Esophagus squamous epithelium (tissue), 5 donors: Measurements from ENCODE around the gene MBTD1. TPM values are rescaled to one million over a fixed set of nuclear protein-coding genes. Genes with fewer than 3 reads are reported as not detected.

Experiments
- DNase-seq: peaks from one replicate; lab custom pipeline; 2025; lab: John Stamatoyannopoulos, UW
- H3K27ac ChIP-seq, 4 donors: fragments of 200-600 bp; sonication (generic); one replicate each; pipeline ENCODE4 v1.5.1; 2016 to 2019; ENCODE audit warnings: mild to moderate bottlenecking in 1 of 4
- H3K27me3 ChIP-seq, 4 donors: fragments of 200-600 bp; sonication (generic); 1 replicate in 3 of 4; 2 replicates in 1 of 4; pipeline versions ENCODE4 v1.5.1 to v1.6.0; 2017 to 2021; ENCODE audit warnings: antibody characterized with exemption in 1 of 4
- H3K36me3 ChIP-seq, 3 donors: fragments of 200-600 bp; sonication (generic); one replicate each; pipeline ENCODE4 v1.5.1; 2016 to 2019
- H3K4me1 ChIP-seq, 3 donors: fragments of 200-600 bp; sonication (generic); one replicate each; pipeline ENCODE4 v1.5.1; 2017 to 2019
- H3K4me3 ChIP-seq, 4 donors: fragments of 200-600 bp; sonication (generic); 1 replicate in 3 of 4; 2 replicates in 1 of 4; pipeline ENCODE4 v1.5.1; 2016 to 2019; ENCODE audit warnings: mild to moderate bottlenecking in 2 of 4, moderate library complexity in 1 of 4
- H3K9me3 ChIP-seq, 3 donors: fragments of 200-600 bp; sonication (generic); one replicate each; pipeline ENCODE4 v1.5.1; 2016 to 2019
- POLR2A ChIP-seq, 4 donors: fragments of 450-650 bp; IDR thresholded peaks; one replicate each; pipeline ENCODE4 v1.6.1; 2017; ENCODE audit warnings: antibody characterized with exemption in 4 of 4, mild to moderate bottlenecking in 4 of 4, moderate library complexity in 3 of 4
- WGBS, 2 donors: methylation state at CpG; one replicate each; pipeline ENCODE4 v1.1.5; 2018; 5-methylcytosine and 5-hydroxymethylcytosine counted together
- intact Hi-C: fragments of 100-400 bp; cut with DNase I; formaldehyde crosslinking; loops from one replicate; pipeline ENCODE4 v1.15.0; 2022
- total RNA-seq, 4 donors: library from RNA; depleted of rRNA; stranded (reverse); fragments of >200 nt; gene quantifications; one replicate each; pipeline ENCODE4 v1.1.0, GENCODE V29; 2016
- TF ChIP-seq, protein P1 (sequence below), 6 experiments: fragments of 450-650 bp in 4 of 6; fragments of 200-600 bp in 2 of 6; sonication (generic) in 2 of 6; IDR thresholded peaks; one replicate each; pipeline ENCODE4 v1.5.1; 2016 to 2019; ENCODE audit warnings: antibody characterized with exemption in 6 of 6, mild to moderate bottlenecking in 4 of 6, moderate library complexity in 4 of 6
- donor health status: DM: yes; HTN: yes; CAD: no.

MBTD1 gene
- total RNA-seq, 4 donors from 2014 or later, result 6.1 to 21.4 (median 9.4) TPM

DNA sequence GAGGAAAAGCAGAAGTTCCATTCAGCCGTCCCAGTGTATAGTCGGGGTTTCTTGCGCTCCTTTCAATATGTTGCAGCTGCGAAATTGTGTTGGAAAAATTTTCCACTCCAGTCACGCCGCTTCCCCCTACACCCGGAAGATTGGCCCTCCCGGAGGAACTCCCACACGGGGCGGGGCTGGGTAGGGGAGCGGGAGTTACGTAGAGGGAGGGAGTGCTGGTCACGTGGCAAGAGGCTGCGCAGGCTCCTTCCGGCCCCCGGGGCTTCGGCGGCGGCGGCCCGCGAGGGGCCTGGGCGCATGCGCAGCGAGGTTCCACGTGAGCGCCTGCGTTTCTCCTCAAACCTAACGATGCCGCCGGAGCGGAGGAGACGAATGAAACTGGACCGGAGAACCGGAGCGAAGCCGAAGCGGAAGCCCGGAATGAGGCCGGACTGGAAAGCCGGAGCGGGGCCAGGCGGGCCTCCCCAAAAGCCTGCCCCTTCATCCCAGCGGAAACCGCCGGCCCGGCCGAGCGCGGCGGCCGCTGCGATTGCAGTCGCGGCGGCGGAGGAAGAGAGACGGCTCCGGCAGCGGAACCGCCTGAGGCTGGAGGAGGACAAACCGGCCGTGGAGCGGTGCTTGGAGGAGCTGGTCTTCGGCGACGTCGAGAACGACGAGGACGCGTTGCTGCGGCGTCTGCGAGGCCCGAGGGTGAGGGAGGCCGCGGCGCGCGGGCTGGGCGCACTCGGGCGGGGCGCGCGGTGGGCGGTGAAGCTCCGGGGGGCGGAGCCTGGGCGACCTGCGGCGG is 581 bp upstream of the MBTD1 start, which contains the start of gene UTP18:
Gene UTP18 (plus strand): TSS at position 310 of the 787 bp plus-strand sequence. CDS start 39 bp downstream, at position 349.
- peaks cover 12 to 66% (median 44%) of the 10 kb centered on the region in 3 donors for H3K4me1 ChIP-seq
- peak; percentile 89 for DNase-seq
- peak in 2 of 4 donors; percentile 62 to 66 for TF ChIP-seq POLR2A (IDR thresholded peaks at IDR 0.05)
- TF ChIP-seq, protein P1, sequence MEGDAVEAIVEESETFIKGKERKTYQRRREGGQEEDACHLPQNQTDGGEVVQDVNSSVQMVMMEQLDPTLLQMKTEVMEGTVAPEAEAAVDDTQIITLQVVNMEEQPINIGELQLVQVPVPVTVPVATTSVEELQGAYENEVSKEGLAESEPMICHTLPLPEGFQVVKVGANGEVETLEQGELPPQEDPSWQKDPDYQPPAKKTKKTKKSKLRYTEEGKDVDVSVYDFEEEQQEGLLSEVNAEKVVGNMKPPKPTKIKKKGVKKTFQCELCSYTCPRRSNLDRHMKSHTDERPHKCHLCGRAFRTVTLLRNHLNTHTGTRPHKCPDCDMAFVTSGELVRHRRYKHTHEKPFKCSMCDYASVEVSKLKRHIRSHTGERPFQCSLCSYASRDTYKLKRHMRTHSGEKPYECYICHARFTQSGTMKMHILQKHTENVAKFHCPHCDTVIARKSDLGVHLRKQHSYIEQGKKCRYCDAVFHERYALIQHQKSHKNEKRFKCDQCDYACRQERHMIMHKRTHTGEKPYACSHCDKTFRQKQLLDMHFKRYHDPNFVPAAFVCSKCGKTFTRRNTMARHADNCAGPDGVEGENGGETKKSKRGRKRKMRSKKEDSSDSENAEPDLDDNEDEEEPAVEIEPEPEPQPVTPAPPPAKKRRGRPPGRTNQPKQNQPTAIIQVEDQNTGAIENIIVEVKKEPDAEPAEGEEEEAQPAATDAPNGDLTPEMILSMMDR (IDR thresholded peaks at IDR 0.05), result no peak
- 0% methylated on average over 4 of the region's 93 CpGs for WGBS, 2 donors
- intact Hi-C loops, result no loop called here
- no peaks in the 10 kb centered on the region for H3K27me3 ChIP-seq
- peak within 1 kb of the TSS; percentile 92 to 98 (median 96) for H3K27ac ChIP-seq
- H3K4me3 ChIP-seq, result peak within 1 kb of the TSS; percentile 79 to 96 (median 82)
- H3K36me3 ChIP-seq, result peaks cover 0 to 42% (median 0%) of the 10 kb centered on the region in 3 donors
- no peaks in the 10 kb centered on the region for H3K9me3 ChIP-seq

DNA sequence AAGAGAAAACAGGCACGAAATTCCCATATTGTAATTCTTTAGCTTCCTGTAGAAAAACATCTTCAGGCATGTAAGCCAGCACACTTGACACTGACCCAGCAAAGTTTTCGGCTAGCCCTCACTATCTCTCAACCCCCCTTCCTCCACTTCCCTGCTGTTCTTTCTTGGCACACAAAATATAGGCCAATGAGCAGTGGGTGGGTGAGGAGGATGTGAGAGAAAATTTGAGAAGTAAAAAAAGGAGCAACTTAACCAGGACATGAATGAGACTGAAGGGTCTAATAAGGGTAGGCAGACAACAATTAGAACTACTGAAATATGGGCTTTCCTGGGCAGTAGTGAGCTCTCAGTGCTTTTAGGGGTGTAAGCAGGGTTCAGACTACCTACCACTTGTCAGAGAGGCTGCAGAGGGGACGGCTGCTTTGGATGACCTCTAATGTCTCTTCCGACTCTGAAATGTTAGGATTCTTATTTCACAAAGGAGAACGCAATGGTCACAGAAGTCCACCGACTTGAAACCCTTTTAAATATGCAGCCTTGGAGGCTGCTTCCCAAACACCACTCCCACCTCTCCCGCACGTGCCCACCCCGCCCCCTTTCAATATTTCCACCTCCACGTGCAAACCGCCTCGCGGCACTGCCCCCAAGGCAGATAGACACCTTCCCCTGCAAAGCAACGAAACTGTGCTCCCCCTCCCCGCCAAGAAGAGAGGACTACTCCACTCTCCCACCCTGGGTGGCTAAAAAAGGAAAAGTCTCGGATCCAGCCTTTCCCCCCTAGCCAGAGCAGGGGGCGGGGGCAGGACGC is 889 bp downstream of the MBTD1 start:
- no peak for TF ChIP-seq POLR2A (IDR thresholded peaks at IDR 0.05)
- TF ChIP-seq, protein P1 (IDR thresholded peaks at IDR 0.05), result no peak
- 4% methylated on average over 6 to 8 of the region's 18 CpGs for WGBS, 2 donors
- H3K27ac ChIP-seq, result peak overlapping the region; percentile 92 to 98 (median 96)
- H3K27me3 ChIP-seq, result no peaks in the 10 kb centered on the region
- H3K4me3 ChIP-seq, result peak overlapping the region; percentile 79 to 96 (median 82)
- H3K4me1 ChIP-seq, result peaks cover 12 to 79% (median 44%) of the 10 kb centered on the region in 3 donors
- DNase-seq, result no peak
- H3K9me3 ChIP-seq, result no peaks in the 10 kb centered on the region
- intact Hi-C loops, result no loop called here
- peaks cover 0 to 36% (median 0%) of the 10 kb centered on the region in 3 donors for H3K36me3 ChIP-seq

DNA sequence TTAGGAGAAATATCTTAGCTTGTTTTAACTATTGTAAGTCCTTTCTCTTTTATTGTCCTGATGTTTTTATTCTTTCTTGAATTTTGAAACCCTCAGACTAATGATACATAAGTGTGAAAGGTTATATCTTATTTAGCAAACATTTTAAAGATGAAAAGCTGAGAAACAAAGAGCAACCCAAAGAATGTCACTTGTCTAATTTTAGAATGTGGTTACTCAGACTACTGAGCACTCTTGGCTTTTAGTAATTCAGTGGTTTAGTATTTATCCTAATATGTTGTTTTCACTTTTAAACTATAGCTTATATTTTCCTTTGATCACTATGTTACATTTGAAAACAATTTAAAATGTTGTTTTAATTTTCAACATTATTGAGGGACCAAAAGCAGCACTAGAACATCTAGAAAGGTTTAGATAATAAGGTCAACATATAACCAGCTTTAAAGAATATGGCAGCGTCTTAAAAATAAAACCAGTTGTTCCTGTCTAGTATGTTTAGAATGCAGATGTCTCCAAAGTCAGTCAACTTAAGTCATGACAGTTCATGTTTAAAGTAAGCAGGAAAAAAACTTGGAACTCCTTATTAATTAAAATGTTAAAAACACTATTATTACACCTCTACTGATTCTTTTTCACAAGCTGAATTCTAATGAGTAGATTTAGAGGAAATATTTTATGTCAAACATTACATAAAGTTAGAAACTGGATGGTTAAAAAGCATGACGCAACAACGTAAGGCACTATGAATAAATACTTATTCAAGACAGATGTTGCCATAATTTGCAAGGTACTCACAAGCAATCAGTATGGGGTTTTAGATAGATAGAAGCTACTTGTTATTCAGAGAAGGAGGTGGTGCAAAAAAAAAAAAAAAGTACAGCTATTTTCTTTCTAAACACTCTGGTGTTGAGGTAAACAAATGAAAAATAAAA is 2.4 kb downstream of the MBTD1 start:
- Histone ChIP-seq H3K9me3 (no peaks in the 10 kb centered on the region), H3K4me3 (peak overlapping the region in 2 of 4 donors; percentile 79 to 80), H3K36me3 (peaks cover 0 to 30% (median 0%) of the 10 kb centered on the region in 3 donors), H3K27me3 (no peaks in the 10 kb centered on the region), H3K27ac (peak overlapping the region in 3 of 4 donors; percentile 31 to 97 (median 96)), H3K4me1 (peaks cover 12 to 68% (median 36%) of the 10 kb centered on the region in 3 donors)
- TF ChIP-seq, protein P1 (IDR thresholded peaks at IDR 0.05), result no peak
- no peak for TF ChIP-seq POLR2A (IDR thresholded peaks at IDR 0.05)
- intact Hi-C loops, result no loop called here
- 45 to 57% methylated on average over 3 of the region's 3 CpGs for WGBS, 2 donors
- no peak for DNase-seq

DNA sequence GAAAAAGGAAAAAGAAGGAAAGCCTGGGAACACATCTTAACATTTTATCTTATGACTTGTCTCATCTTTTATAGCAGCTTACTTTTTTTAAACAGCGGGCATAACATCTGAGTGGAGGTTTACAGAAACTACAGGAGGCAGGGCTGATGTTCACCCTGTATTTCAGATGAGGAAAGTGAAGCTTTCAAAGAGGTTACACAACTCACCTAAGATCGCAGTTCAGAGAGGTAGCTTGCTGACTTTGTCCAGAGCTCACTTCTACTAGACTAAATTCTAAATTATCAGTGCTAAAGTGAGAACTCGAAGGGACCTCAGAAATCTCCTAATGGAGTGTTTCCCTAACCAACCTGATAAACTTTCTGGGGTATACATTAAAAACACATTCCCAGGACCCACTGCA is 3.7 kb downstream of the MBTD1 start:
- 86 to 92% methylated on average over 3 of the region's 3 CpGs for WGBS, 2 donors
- TF ChIP-seq, protein P1 (IDR thresholded peaks at IDR 0.05), result no peak
- TF ChIP-seq POLR2A (IDR thresholded peaks at IDR 0.05), result no peak
- Histone ChIP-seq H3K4me1 (peaks cover 5 to 55% (median 27%) of the 10 kb centered on the region in 3 donors), H3K27me3 (no peaks in the 10 kb centered on the region), H3K36me3 (peaks cover 0 to 42% (median 0%) of the 10 kb centered on the region in 3 donors), H3K27ac (peak overlapping the region in 1 of 4 donors; percentile 97), H3K4me3 (no peak overlapping the region), H3K9me3 (no peaks in the 10 kb centered on the region)
- intact Hi-C loops, result no loop called here
- no peak for DNase-seq
